Thymus (tissue), 11 donors: ENCODE data around the gene WLS. TPM values are rescaled to one million over a fixed set of nuclear protein-coding genes. Genes with fewer than 3 reads are reported as not detected.

Source experiments
- DNase-seq, 9 donors: peaks; one replicate each; pipeline ENCODE4 v3.0.0-alpha.2; 2013; ENCODE audit warnings: low spot score in 9 of 9, low read depth in 6 of 9, missing footprints in 1 of 9
- H3K27ac ChIP-seq, 2 donors: one replicate each; pipeline ENCODE4 v1.5.1; 2013; ENCODE audit warnings: control low read depth in 1 of 2, low read depth in 1 of 2, low read length in 1 of 2, mild to moderate bottlenecking in 1 of 2, moderate library complexity in 1 of 2
- H3K27me3 ChIP-seq, 2 donors: one replicate each; pipeline ENCODE4 v1.5.1; 2013; ENCODE audit warnings: low read length in 1 of 2; ENCODE audit not compliant: control insufficient read depth in 2 of 2, insufficient read depth in 1 of 2
- H3K36me3 ChIP-seq, 2 donors: one replicate each; pipeline ENCODE4 v1.5.1; 2013; ENCODE audit warnings: low read length in 1 of 2, mild to moderate bottlenecking in 1 of 2, moderate library complexity in 1 of 2; ENCODE audit not compliant: control insufficient read depth in 2 of 2, insufficient read depth in 2 of 2
- H3K4me1 ChIP-seq, 2 donors: one replicate each; pipeline ENCODE4 v1.5.1; 2013; ENCODE audit warnings: low read length in 2 of 2; ENCODE audit not compliant: control insufficient read depth in 2 of 2, insufficient read depth in 2 of 2
- H3K4me3 ChIP-seq, 2 donors: one replicate each; pipeline ENCODE4 v1.5.1; 2013; ENCODE audit warnings: low read length in 2 of 2, control low read depth in 1 of 2, mild to moderate bottlenecking in 1 of 2
- H3K9me3 ChIP-seq, 2 donors: one replicate each; pipeline ENCODE4 v1.5.1; 2013; ENCODE audit warnings: low read length in 1 of 2, mild to moderate bottlenecking in 1 of 2; ENCODE audit not compliant: control insufficient read depth in 2 of 2, insufficient read depth in 1 of 2
- WGBS: extraction: QIAGEN DNeasy Blood & Tissue Kit; methylation state at CpG from one replicate; pipeline ENCODE4 v1.1.7; 2013; 5-methylcytosine and 5-hydroxymethylcytosine counted together
- polyA plus RNA-seq: library from polyadenylated mRNA; stranded (reverse); fragments of 200-250 nt; gene quantifications from one replicate; pipeline ENCODE4 v1.2.3, GENCODE V29; 2013
- total RNA-seq: library from RNA; stranded (reverse); fragments of 120-200 nt; gene quantifications from one replicate; pipeline ENCODE4 v1.2.4, GENCODE V29; 2013
- donor health status: healthy.

WLS gene
- total and polyA plus RNA-seq, 2 donors: 9.9 to 14.7 TPM

- Histone ChIP-seq H3K9me3 (no peaks in the 10 kb centered on the region), H3K27me3 (no peaks in the 10 kb centered on the region), H3K4me1 (no peaks in the 10 kb centered on the region), H3K4me3 (no peak overlapping the region), H3K27ac (no peak overlapping the region), H3K36me3 (no peaks in the 10 kb centered on the region)
- 47% methylated on average over 2 of the region's 2 CpGs for WGBS
- DNase-seq: no peak
These were observed 148.6 kb downstream of the WLS start for GRCh38 chr1:68083686-68084085.

GRCh38 chr1:68081775-68082283, 150.5 kb downstream of the WLS start:
- Histone ChIP-seq H3K27me3 (no peaks in the 10 kb centered on the region), H3K4me3 (no peak overlapping the region), H3K4me1 (no peaks in the 10 kb centered on the region), H3K9me3 (no peaks in the 10 kb centered on the region), H3K27ac (no peak overlapping the region), H3K36me3 (no peaks in the 10 kb centered on the region)
- no peak for DNase-seq

GRCh38 chr1:68078647-68079046, 153.7 kb downstream of the WLS start:
- Histone ChIP-seq H3K9me3 (no peaks in the 10 kb centered on the region), H3K4me1 (no peaks in the 10 kb centered on the region), H3K27me3 (no peaks in the 10 kb centered on the region), H3K4me3 (no peak overlapping the region), H3K36me3 (no peaks in the 10 kb centered on the region), H3K27ac (no peak overlapping the region)
- DNase-seq: no peak
- WGBS: 74% methylated on average over 2 of the region's 2 CpGs

Other genes with a start within 250 kb of the WLS start
- gene DIRAS3, start 181.9 kb downstream of the WLS start, total RNA-seq: 1.2 TPM
- gene DIRAS3, start 181.9 kb downstream of the WLS start, polyA plus RNA-seq: 7.3 TPM
- 0.24 TPM for gene RPE65, start 217.4 kb upstream of the WLS start, total RNA-seq
- gene RPE65, start 217.4 kb upstream of the WLS start, polyA plus RNA-seq: 0.16 TPM